CD1c-positive myeloid dendritic cell (primary cell): ENCODE measurements around the gene ZFPM1.

Experiments used
- DNase-seq: peaks from one replicate; pipeline ENCODE4 v3.0.0-alpha.2; 2016; ENCODE audit errors: extremely low spot score

The ZFPM1 gene

GRCh38 chr16:88497561-88498462, 44.7 kb downstream of the ZFPM1 start:
- DNase-seq, result no peak

GRCh38 chr16:88498576-88499208, 45.6 kb downstream of the ZFPM1 start:
- DNase-seq, result no peak

GRCh38 chr16:88499292-88499691, 46.2 kb downstream of the ZFPM1 start:
- no peak for DNase-seq

GRCh38 chr16:88499836-88500251, 46.8 kb downstream of the ZFPM1 start:
- no peak for DNase-seq

GRCh38 chr16:88500255-88500661, 47.2 kb downstream of the ZFPM1 start:
- DNase-seq, result no peak

- DNase-seq, result no peak
Measured at GRCh38 chr16:88502371-88502770, 49.3 kb downstream of the ZFPM1 start.

- no peak for DNase-seq
Measured at GRCh38 chr16:88502776-88503280, 49.7 kb downstream of the ZFPM1 start.

GRCh38 chr16:88503374-88503770, 50.3 kb downstream of the ZFPM1 start:
- DNase-seq, result no peak

- no peak for DNase-seq
Measured at GRCh38 chr16:88503771-88504488, 50.9 kb downstream of the ZFPM1 start.

- no peak for DNase-seq
Measured at GRCh38 chr16:88504489-88505404, 51.7 kb downstream of the ZFPM1 start.

GRCh38 chr16:88505405-88506082, 52.5 kb downstream of the ZFPM1 start:
- no peak for DNase-seq

GRCh38 chr16:88506723-88507122, 53.6 kb downstream of the ZFPM1 start:
- no peak for DNase-seq

GRCh38 chr16:88507231-88507743, 54.2 kb downstream of the ZFPM1 start:
- DNase-seq, result no peak

GRCh38 chr16:88508376-88508867, 55.3 kb downstream of the ZFPM1 start:
- no peak for DNase-seq

- DNase-seq, result no peak
Measured at GRCh38 chr16:88508868-88509748, 56.0 kb downstream of the ZFPM1 start.

GRCh38 chr16:88509749-88510069, 56.6 kb downstream of the ZFPM1 start:
- DNase-seq, result no peak

- DNase-seq, result no peak
Measured at GRCh38 chr16:88510091-88510994, 57.3 kb downstream of the ZFPM1 start.

- no peak for DNase-seq
Measured at GRCh38 chr16:88511060-88511459, 58.0 kb downstream of the ZFPM1 start.
